GM21515 (cell line): ENCODE results near the gene CCR6.
A peak's percentile ranks its signal among the peaks of the same experiment; 100 is the strongest.
"Not testable (repeated sequence)": the region's sequence is repeated elsewhere in the genome, so short reads cannot be mapped to it uniquely, and the experiment has no call there.

ENCODE experiments used
- ATAC-seq: cut with Tn5 transposase; IDR thresholded peaks from one replicate; pipeline ENCODE4 v1.9.1; 2021; ENCODE audit not compliant: unreplicated experiment

CCR6 gene

DNA sequence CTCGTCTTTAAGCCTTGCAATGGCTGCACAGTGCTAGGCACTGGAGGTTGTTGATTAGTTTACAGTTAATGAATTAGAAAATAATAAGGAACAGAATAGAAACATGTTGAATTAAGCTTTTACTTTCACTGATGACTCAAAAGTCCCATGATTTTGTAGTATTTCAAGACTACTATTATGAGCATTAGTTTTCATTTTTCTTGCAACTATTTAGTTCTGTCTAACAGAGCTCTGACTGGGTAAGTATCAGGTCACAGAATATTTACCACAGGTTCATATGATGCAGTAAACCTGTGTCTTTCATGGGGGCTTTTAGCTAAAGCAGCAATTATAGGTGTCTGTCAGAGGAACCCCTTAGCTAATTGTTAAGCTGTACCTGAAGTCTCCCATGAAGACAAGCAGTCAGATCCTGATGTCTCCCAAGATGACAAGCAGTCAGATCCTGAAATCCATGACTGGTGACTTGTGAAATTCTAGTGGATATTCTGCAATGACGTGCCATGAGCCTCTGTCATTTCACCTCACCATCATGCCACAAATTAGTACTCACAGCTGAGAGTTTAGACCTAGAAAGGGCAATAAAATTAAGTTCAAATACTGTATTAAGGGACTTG lies 43.1 kb downstream of the CCR6 start:
- no peak for ATAC-seq

DNA sequence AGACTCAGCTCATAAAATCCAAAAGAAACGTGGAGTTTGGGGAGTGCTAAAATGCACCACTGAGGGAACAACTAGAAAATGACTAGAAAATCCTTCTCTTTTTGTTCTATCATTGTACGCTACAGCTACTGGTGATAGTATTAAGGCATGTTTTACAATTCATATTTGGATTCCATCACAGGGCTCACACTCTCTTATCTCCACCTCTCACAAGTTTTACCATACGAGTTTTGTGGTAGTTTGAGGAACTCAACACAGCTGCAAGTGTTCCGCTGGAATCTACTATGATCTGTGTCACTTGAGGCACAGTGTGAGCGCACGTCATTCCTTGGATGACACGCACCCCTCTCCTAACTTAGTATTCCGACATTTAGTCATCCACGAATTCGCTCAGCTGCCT lies 44.8 kb downstream of the CCR6 start:
- not testable (repeated sequence) for ATAC-seq

DNA sequence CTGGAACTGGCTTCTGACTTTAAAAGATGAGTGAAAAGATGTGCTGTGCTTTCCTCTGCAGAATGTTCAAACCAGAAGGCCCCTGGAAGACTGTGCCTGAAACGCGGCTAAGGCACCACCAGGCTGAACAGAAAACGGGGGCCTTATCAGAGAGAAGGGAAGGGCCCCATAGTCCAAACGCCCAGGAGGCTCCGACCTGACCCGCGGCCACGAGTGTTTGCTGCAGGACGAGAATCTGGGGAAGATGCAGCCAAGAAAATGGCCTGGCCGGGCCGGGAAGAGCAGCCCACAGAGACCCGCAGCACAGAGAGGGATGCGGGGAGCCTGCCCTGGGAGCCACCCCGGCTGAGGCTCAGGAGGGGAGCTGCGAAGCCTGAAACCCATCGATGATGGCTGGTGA lies 45.4 kb downstream of the CCR6 start:
- not testable (repeated sequence) for ATAC-seq

DNA sequence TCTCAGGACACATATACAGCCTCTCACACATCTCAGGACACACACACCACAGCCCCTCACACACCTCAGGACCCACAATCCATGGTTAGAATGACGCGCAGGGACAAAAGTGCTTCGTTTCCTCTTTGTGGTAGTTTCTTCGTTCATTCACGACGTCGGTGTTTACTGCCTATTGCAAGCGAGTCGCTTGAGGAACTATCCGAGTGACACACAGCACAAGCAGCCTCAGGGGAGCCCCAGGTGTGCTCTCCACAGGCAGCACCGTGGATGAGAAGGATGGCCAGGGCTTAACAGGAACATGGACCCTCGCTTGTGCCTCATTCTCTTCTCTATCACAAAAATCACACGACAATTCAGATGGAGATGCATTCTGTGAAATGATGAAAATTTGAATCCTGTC lies 47.0 kb downstream of the CCR6 start:
- not testable (repeated sequence) for ATAC-seq

DNA sequence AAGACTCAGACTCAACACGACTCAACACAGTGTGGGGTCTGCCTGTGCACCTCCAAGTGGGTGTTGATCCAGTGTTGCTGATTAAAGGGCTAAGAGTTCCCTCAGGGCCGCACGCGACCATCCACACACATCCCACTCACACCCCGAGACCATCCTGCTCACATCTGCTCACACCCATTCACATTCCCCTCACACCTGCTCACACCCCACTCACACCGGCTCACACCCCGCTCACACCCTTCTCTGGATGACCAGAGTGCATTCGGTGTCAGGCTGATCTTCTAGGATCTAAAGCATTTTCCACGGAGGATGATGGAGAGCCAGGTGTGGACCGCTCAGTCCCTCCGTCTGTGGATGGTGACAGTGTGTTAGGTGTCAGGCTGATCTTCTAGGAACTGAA lies 48.4 kb downstream of the CCR6 start:
- not testable (repeated sequence) for ATAC-seq

DNA sequence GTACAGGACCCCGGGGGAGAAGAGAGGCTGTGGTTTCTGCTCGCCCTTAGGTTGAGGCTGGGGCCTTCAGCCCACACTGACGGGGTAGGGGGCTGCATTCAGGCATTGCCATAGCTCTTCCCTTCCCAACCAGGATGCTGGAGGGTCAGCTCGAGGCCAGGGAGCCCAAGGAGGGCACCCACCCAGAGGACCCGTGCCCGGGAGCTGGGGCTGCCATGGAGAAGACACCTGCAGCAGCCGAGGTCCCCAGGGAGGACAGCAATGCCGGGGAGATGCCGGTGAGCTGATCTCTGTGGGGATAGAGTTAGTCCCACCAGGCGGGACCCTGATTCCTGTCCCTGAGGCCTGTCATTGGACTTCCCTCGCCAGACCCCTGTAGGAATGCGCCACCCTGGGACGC lies 49.1 kb downstream of the CCR6 start:
- ATAC-seq: not testable (repeated sequence)

DNA sequence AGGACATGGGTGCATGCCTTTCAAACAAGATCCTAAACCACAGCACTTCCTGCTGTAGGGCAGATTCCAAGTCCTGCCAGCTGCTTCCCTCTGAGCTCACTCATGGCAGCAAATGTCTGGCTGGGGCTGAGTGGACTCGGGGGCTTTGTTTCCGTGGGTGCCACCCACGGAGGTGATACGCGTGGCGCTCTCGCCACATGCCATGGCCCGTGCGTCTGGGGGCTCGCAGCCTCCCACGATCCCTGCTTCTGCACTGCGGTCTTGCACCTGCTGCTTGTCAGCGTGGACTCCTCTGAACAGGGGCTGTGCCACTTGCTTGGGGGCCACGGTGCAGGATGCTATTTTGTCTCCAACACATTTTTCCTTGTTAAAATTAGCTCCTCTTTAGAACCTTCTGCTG lies 54.4 kb downstream of the CCR6 start:
- ATAC-seq: not testable (repeated sequence)

DNA sequence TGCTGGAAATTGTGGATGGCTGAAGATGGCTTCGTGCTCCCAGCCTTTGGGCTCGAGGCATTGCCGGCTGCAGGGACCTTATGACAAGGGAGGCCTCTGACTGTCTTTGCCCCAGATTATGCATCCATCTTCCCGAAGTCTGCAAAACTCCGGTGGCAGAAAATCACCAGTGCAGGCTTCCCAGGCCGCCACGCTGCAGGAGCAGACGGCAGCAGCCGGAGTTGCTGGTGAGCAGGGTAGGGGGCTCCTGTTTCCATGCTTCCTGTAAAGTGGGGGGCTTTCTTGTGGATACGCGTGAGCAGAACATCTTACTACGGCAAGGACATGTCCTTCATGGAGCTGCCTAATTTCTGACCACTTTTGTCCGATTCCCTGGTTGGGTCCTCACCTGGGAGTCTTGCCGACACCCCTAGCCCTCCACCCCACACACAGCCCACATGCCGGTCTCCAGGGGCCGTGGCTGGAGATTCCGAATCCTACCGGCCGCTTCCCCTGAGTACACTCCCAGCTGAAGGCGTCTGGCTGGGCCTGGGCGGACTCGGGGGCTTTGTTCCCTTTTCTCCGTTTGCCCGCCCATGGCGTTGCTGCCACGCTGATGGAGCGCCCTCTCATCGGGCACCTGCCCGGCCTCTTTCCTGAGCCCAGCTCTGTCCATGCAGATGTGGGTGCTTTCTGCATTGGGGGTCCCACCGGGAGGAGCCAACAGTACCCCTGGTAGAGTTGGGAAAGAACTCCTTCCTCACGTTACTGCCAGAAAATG lies 56.2 kb downstream of the CCR6 start:
- not testable (repeated sequence) for ATAC-seq

DNA sequence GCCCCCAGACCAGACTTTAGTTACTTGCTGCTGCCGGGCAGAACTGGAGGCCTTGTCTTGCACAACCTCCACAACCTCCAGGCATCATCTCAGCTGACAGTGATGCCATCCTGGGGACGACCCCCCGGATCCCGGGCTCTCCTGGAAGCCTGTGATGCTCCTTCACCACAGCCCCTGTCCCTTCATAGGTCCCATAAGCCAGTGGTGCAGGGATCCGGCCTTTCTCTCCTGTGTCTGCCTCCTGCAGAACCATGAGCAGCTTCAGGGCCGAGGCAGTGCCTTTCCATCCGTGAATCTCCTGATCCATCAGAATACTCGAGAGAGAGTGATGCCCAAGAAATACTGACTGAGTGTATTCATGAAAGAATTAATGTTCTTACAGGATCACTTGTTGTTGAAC lies 57.2 kb downstream of the CCR6 start:
- not testable (repeated sequence) for ATAC-seq

DNA sequence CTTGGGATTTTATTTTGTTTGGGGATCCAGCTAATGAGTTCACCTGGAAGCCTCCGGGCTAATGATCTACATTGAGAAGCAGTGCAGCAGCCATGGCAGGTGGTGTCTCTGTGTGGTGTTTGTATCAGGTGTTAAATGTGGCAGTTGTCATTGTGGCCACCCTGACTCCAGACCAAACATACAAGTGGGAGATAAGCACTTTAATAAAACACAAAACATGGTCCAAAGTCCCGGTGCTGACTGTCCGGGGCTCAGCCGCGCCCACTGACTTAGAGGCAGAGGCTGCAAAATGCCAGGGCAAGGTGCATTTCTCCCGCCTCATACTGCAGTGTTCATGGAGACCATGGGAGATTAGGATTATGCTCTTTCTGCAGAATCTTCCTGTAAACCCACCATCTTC lies 58.5 kb downstream of the CCR6 start:
- ATAC-seq: not testable (repeated sequence)

DNA sequence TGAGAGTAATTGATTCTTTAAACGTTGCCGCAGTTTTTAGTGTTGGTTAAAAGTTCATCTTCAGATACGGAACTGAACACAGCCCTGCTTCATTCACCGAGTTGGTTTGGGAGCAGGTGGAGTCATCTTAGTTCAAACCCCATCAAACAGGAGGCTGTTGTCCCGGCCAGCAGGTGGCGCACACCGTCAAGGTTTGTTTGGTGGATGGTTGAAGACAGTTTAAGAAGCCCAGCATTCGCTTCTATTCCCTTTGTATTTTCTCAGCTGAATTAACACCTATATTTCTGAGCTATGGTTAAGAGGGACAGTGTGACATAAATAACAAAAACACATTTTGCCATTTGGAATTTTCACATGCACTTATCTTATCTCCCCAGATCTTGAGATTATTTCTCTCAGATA lies 60.0 kb downstream of the CCR6 start:
- peak; percentile 78 for ATAC-seq

DNA sequence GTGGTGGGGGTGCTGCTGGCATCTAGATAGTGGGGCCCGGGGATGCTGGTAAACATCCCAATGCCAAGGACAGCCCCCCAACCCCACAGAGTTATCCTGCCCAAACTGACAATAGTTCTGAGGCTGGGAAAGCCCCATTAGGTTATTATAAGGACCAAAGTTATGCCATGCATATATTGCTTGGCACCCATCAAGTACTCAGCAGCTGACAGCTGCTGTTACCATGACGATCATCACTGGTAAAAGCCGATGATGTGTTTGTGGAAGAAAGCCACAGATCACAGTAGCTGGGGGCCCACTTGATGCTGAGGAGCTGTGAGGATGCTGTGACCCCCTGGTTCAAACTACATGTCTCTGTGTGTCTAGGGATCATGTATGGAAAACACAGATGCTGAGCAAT lies 62.2 kb downstream of the CCR6 start:
- not testable (repeated sequence) for ATAC-seq

DNA sequence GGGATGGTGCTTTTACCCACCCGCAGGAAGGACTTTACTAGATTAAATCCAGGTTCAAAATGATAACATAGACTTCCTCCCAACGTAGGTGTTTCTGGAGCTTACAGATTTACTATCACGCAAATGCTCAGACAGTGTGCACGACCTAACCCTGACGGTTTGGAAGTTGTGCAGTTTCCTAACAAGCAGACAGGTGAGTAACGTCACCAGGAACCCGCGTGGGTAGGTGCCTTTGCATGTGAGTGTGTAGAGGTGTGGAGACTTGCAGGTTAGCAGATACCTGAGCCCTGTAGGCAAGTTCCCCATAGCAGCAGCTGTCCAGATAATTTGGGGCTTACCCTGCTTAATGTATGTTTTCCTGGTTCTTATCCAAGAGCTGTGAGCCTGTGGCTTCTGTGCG lies 64.4 kb downstream of the CCR6 start:
- ATAC-seq: not testable (repeated sequence)
